Activated CD8-positive, alpha-beta T cell treated with anti-CD3 and anti-CD28 coated beads for 36 hours (primary cell): ENCODE data around the gene KCNIP3. TPM values are rescaled to one million over a fixed set of nuclear protein-coding genes. Genes with fewer than 3 reads are reported as not detected.

ENCODE experiments used
- ATAC-seq: fragments of 200-7000 bp; cut with Tn5 transposase; one replicate; pipeline ENCODE4 v1.10.0; 2021; ENCODE audit warnings: mild to moderate bottlenecking, moderate library complexity
- CTCF ChIA-PET: fragments of 350-600 bp; sonication (Branson Sonifier 250); formaldehyde crosslinking; loops from one replicate; lab custom pipeline; 2021; ENCODE audit warnings: antibody characterized with exemption; lab: Charles Lee
- POLR2A ChIA-PET: fragments of 350-600 bp; sonication (Branson Sonifier 250); formaldehyde crosslinking; loops from one replicate; lab custom pipeline; 2021; ENCODE audit warnings: antibody characterized with exemption; lab: Charles Lee
- DNase-seq: peaks from one replicate; pipeline ENCODE4 v3.0.0-alpha.2; 2020
- H3K27ac Mint-ChIP-seq: one replicate; pipeline ENCODE4 v1.8.0; 2021; ENCODE audit warnings: mild to moderate bottlenecking, mixed read lengths
- H3K27me3 Mint-ChIP-seq: one replicate; pipeline ENCODE4 v1.8.0; 2021; ENCODE audit warnings: mixed read lengths
- H3K36me3 Mint-ChIP-seq: one replicate; pipeline ENCODE4 v1.8.0; 2021; ENCODE audit warnings: low read depth, mixed read lengths
- H3K4me1 Mint-ChIP-seq: one replicate; pipeline ENCODE4 v1.8.0; 2021; ENCODE audit warnings: low read depth, mixed read lengths
- H3K4me3 Mint-ChIP-seq: one replicate; pipeline ENCODE4 v1.8.0; 2021; ENCODE audit warnings: mild to moderate bottlenecking, moderate library complexity, mixed read lengths
- H3K9me3 Mint-ChIP-seq: one replicate; pipeline ENCODE4 v1.8.0; 2021; ENCODE audit warnings: mixed read lengths
- intact Hi-C: fragments of 100-400 bp; cut with micrococcal nuclease; formaldehyde crosslinking; loops from one replicate; pipeline ENCODE4 v1.10.0; 2022
- total RNA-seq, 2 experiments: library from RNA; stranded (reverse); gene quantifications; one replicate each; pipeline ENCODE4 v1.2.3, GENCODE V29; 2021
- TF ChIP-seq, protein P1 (sequence below): fragments of 200-600 bp; IDR thresholded peaks from one replicate; pipeline ENCODE4 v1.8.0; 2022; ENCODE audit warnings: antibody characterized with exemption, mild to moderate bottlenecking

The KCNIP3 gene
- total RNA-seq, 2 experiments from 2014 or later, result not detected

DNA sequence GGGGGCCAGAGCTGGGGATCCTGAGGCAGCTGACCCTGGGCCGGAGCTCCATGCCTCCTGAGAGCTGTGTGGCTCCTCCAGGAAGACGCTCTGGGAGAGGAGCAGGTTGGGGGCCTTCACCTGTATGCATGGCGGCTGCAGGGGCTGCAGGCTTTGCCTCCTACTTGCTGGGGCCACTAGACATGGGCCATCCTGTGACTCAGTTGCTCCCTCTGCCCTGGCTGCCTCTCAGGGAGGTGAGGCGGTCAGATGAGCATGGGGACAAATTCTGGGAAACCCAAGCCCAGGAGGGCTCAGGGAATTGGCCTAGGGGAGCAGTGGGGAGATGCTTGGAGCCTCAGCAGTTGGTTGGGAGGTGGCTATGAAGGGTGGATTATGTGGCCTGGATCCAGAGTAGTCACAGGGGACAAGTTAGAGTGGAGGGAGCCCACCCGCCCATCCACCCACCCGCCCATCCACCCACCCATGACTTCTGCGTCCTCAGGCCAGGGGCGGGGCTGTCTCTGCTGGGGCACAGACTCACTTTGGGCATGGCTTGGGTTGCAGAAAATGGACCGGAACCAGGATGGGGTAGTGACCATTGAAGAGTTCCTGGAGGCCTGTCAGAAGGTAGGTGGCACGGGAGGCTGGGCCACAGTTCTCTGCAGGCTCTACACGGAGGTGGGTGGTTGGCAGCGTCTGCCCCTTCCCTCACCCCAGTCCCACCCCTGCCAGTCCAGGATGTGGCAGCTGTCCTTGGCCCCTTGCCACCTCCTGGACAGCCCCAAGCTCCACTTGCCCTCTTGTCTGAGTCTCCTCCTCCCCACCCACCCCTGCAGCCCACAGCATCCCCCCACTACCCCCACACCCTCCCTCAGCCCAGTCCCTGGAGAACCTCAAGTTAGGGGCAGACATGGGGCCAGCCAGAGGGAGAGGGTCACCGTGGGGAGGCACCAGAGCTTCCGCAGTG is 85.8 kb downstream of the KCNIP3 start:
- H3K27me3 Mint-ChIP-seq, result peaks cover 6% of the 10 kb centered on the region
- no peaks in the 10 kb centered on the region for H3K36me3 Mint-ChIP-seq
- H3K4me1 Mint-ChIP-seq, result no peaks in the 10 kb centered on the region
- DNase-seq (no peak), ATAC-seq (no peak)
- no peak overlapping the region for H3K27ac Mint-ChIP-seq
- H3K9me3 Mint-ChIP-seq, result no peaks in the 10 kb centered on the region
- H3K4me3 Mint-ChIP-seq, result no peak overlapping the region
- intact Hi-C loops, result no loop called here
- CTCF ChIA-PET, result no interaction called here
- POLR2A ChIA-PET, result no interaction called here
- TF ChIP-seq, protein P1, sequence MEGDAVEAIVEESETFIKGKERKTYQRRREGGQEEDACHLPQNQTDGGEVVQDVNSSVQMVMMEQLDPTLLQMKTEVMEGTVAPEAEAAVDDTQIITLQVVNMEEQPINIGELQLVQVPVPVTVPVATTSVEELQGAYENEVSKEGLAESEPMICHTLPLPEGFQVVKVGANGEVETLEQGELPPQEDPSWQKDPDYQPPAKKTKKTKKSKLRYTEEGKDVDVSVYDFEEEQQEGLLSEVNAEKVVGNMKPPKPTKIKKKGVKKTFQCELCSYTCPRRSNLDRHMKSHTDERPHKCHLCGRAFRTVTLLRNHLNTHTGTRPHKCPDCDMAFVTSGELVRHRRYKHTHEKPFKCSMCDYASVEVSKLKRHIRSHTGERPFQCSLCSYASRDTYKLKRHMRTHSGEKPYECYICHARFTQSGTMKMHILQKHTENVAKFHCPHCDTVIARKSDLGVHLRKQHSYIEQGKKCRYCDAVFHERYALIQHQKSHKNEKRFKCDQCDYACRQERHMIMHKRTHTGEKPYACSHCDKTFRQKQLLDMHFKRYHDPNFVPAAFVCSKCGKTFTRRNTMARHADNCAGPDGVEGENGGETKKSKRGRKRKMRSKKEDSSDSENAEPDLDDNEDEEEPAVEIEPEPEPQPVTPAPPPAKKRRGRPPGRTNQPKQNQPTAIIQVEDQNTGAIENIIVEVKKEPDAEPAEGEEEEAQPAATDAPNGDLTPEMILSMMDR, result no peak

DNA sequence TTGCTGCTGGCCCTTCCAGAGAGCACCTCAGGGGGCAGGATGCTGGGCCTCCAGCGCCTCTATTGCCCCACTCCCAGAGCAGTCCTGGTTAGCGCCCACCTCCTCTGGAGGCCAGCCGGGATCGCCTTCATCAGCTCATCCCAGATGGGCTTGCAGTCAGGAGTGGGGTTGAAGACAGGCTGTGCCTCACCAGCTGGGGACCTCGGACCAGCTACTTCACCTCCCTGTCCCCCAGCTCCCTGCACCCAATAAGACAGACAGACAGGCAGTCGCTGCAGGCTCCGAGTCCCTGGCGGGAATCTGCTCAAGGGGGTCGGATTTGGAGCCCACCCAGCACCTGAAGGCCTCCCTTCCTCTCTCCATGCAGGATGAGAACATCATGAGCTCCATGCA is 86.5 kb downstream of the KCNIP3 start:
- CTCF ChIA-PET, result no interaction called here
- POLR2A ChIA-PET, result no interaction called here
- no peak for ATAC-seq
- Mint-ChIP-seq H3K4me3 (no peak overlapping the region), H3K36me3 (no peaks in the 10 kb centered on the region), H3K9me3 (no peaks in the 10 kb centered on the region), H3K4me1 (no peaks in the 10 kb centered on the region), H3K27ac (no peak overlapping the region), H3K27me3 (peaks cover 6% of the 10 kb centered on the region)
- TF ChIP-seq, protein P1, result no peak
- DNase-seq, result no peak
- intact Hi-C loops, result no loop called here

GRCh38 chr2:95384854-95385569 is 87.9 kb downstream of the KCNIP3 start:
- Mint-ChIP-seq H3K27ac (no peak overlapping the region), H3K27me3 (peaks cover 4% of the 10 kb centered on the region), H3K9me3 (no peaks in the 10 kb centered on the region), H3K36me3 (no peaks in the 10 kb centered on the region), H3K4me3 (no peak overlapping the region), H3K4me1 (no peaks in the 10 kb centered on the region)
- DNase-seq, result no peak
- TF ChIP-seq, protein P1, result no peak
- CTCF ChIA-PET, result interaction anchor here (1.2 to 1.6 kb wide), 2 partner anchors 17 to 40 kb away, joined by 3 to 4 read pairs; no protein-coding TSS in a partner anchor
- ATAC-seq, result no peak
- intact Hi-C loops, result no loop called here
- POLR2A ChIA-PET, result interaction anchor here (0.6 kb wide), 1 partner anchor 334 kb away, joined by 3 read pairs; no protein-coding TSS in a partner anchor

DNA sequence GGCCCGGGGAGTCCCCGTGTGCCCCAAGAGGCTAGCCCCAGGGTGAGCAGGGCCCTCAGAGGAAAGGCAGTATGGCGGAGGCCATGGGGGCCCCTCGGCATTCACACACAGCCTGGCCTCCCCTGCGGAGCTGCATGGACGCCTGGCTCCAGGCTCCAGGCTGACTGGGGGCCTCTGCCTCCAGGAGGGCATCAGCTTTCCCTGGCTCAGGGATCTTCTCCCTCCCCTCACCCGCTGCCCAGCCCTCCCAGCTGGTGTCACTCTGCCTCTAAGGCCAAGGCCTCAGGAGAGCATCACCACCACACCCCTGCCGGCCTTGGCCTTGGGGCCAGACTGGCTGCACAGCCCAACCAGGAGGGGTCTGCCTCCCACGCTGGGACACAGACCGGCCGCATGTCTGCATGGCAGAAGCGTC is 88.4 kb downstream of the KCNIP3 start:
- TF ChIP-seq, protein P1, result no peak
- ATAC-seq (no peak), DNase-seq (no peak)
- no peak overlapping the region for H3K4me3 Mint-ChIP-seq
- ChIA-PET CTCF (interaction anchor here (1.6 kb wide), 1 partner anchor 41 kb away, joined by 4 read pairs; no protein-coding TSS in a partner anchor), POLR2A (no interaction called here)
- H3K9me3 Mint-ChIP-seq, result no peaks in the 10 kb centered on the region
- H3K4me1 Mint-ChIP-seq, result no peaks in the 10 kb centered on the region
- no peaks in the 10 kb centered on the region for H3K36me3 Mint-ChIP-seq
- H3K27ac Mint-ChIP-seq, result no peak overlapping the region
- H3K27me3 Mint-ChIP-seq, result peaks cover 4% of the 10 kb centered on the region
- intact Hi-C loops, result no loop called here

DNA sequence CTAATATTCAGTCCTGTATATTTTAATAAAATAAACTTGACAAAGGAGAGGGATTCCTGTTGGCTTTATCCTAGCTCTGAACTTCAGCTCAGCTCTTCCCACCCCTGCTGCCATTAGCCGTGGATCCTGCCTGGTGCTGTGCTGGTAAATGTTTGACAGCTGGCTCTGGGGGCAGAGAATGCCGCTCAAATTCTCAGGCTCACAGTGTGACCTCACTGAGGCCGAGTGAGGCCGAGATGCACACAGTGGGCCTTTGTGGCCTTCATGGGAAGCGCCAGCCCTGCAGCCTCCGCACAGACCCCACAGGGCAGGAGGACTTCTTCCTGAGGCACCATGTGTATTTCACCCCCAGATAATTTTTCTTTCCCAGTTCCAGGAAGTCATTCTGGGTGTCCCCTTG is 88.9 kb downstream of the KCNIP3 start:
- ATAC-seq, result no peak
- Mint-ChIP-seq H3K4me1 (no peaks in the 10 kb centered on the region), H3K27me3 (peaks cover 4% of the 10 kb centered on the region), H3K27ac (no peak overlapping the region), H3K9me3 (no peaks in the 10 kb centered on the region), H3K36me3 (no peaks in the 10 kb centered on the region), H3K4me3 (no peak overlapping the region)
- TF ChIP-seq, protein P1, result no peak
- intact Hi-C loops, result no loop called here
- POLR2A ChIA-PET, result no interaction called here
- CTCF ChIA-PET, result no interaction called here
- DNase-seq, result no peak
